Fibroblast of skin of right quadriceps (primary cell): ENCODE measurements around the gene CCDC81.
"Not testable (repeated sequence)": the region's sequence is repeated elsewhere in the genome, so short reads cannot be mapped to it uniquely, and the experiment has no call there.

Source experiments
- DNase-seq: peaks from one replicate; pipeline ENCODE4 v3.0.0-alpha.2; 2013

CCDC81 gene

GRCh38 chr11:86374586-86374985 lies at the start of gene CCDC81:
Gene CCDC81 (plus strand): TSS chr11:86374887. CDS start chr11:86375164, 277 bp downstream.
- DNase-seq = no peak

GRCh38 chr11:86335131-86335767 lies 39.4 kb upstream of the CCDC81 start:
- no peak for DNase-seq

- DNase-seq = no peak
Measured at GRCh38 chr11:86337227-86337626, 37.5 kb upstream of the CCDC81 start.

GRCh38 chr11:86341382-86341781 lies 33.3 kb upstream of the CCDC81 start:
- DNase-seq = no peak

- no peak for DNase-seq
Measured at GRCh38 chr11:86346513-86346912, 28.2 kb upstream of the CCDC81 start.

GRCh38 chr11:86355256-86355655 lies 19.4 kb upstream of the CCDC81 start:
- DNase-seq = no peak

GRCh38 chr11:86357412-86357811 lies 17.3 kb upstream of the CCDC81 start:
- not testable (repeated sequence) for DNase-seq

GRCh38 chr11:86358720-86359119 lies 16.0 kb upstream of the CCDC81 start:
- no peak for DNase-seq

GRCh38 chr11:86360775-86361395 lies 13.8 kb upstream of the CCDC81 start:
- peak; percentile 53 for DNase-seq

GRCh38 chr11:86363424-86363823 lies 11.3 kb upstream of the CCDC81 start:
- DNase-seq = no peak

GRCh38 chr11:86365546-86365945 lies 9.1 kb upstream of the CCDC81 start:
- peak; percentile 46 for DNase-seq

GRCh38 chr11:86369668-86370067 lies 5.0 kb upstream of the CCDC81 start:
- no peak for DNase-seq

- DNase-seq = no peak
Measured at GRCh38 chr11:86370171-86370570, 4.5 kb upstream of the CCDC81 start.

- DNase-seq = peak; percentile 68
Measured at GRCh38 chr11:86370922-86371594, 3.6 kb upstream of the CCDC81 start.

- DNase-seq = no peak
Measured at GRCh38 chr11:86372041-86372440, 2.6 kb upstream of the CCDC81 start.

- DNase-seq = no peak
Measured at GRCh38 chr11:86372586-86372985, 2.1 kb upstream of the CCDC81 start.

- no peak for DNase-seq
Measured at GRCh38 chr11:86374069-86374468, 618 bp upstream of the CCDC81 start.

GRCh38 chr11:86377972-86378371 lies 3.3 kb downstream of the CCDC81 start:
- no peak for DNase-seq

- DNase-seq = no peak
Measured at GRCh38 chr11:86380295-86381059, 5.8 kb downstream of the CCDC81 start.

GRCh38 chr11:86383041-86383955 lies 8.6 kb downstream of the CCDC81 start:
- DNase-seq = peak; percentile 58

GRCh38 chr11:86386283-86386682 lies 11.6 kb downstream of the CCDC81 start:
- no peak for DNase-seq

- no peak for DNase-seq
Measured at GRCh38 chr11:86386746-86387145, 12.1 kb downstream of the CCDC81 start.
